NCI-H1105 (cell line): ENCODE results near the gene COL27A1.
"Not testable (repeated sequence)": the region's sequence is repeated elsewhere in the genome, so short reads cannot be mapped to it uniquely, and the experiment has no call there.

Experiments used
- DNase-seq: peaks from one replicate; lab custom pipeline; 2025; lab: John Stamatoyannopoulos, UW

The COL27A1 gene

GRCh38 chr9:114123031-114123977 is 32.0 kb upstream of the COL27A1 start:
- DNase-seq = no peak

- DNase-seq = no peak
Observed at GRCh38 chr9:114124138-114124537, 31.2 kb upstream of the COL27A1 start.

GRCh38 chr9:114124666-114125475 is 30.5 kb upstream of the COL27A1 start:
- no peak for DNase-seq

DNA sequence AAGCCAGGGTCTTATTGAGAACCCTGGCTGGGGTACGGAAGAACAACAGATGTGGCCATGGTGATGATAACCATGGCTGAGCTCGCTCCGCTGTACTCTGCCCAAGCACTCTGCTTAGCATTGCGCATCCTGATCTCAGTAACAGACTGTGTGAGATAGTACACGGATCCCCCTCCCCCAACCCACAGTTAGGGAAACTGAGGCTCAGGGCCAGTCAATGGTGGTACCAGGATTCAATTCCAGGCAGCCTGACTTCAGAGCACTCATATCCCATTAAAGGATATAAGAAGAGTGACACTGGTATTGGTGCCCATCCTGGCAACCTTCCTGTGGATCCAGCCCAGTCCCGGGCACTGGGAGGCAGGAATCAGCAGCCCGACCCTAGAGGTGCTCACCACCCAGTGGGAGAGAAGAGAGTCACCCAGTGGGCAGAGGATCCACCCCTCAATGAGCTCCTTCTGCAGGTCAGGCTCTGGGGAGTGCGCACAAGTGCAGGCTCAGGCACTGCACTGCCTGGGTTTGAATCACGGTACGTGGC is 29.8 kb upstream of the COL27A1 start:
- no peak for DNase-seq

DNA sequence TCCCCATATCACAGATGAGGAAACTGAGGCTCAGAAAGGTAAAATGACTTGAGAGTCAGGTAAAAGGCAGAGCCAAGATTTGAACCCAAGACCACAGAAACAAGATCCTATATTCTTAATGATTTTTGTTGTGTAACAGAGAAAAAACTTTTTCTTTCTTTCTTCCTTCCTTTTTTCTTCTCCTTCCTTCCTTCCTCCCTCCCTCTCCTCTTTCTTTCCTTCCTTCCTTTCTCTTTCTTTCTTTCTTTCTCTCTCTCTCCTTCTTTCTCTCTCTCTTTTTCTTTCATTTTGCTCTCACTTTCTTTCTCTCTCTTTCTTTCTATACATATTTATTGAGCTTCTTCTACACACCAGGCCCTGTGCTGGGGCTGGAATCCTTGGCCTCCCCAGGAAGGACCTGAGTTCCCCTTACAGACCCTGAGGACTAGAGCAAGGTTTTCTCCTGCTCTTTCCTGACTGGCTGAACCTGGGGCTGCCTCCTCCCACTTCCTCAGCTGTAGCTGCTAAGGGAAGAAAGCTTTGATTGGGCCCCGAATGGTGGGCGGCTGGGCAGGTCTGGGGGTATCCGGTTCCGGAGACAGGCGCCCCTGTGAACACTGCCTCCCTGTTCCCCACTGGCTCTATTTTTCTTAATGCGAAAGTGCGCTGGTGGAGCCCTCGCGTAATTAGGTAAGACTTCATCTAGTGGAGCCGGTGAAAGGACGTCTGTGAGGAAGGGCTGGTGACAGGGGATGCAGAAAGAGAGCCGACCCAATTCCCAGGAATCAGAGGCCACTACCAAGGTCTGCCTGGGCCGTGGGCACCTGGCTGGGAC is 28.9 kb upstream of the COL27A1 start:
- DNase-seq = no peak

GRCh38 chr9:114128759-114129158 is 26.6 kb upstream of the COL27A1 start:
- not testable (repeated sequence) for DNase-seq

DNA sequence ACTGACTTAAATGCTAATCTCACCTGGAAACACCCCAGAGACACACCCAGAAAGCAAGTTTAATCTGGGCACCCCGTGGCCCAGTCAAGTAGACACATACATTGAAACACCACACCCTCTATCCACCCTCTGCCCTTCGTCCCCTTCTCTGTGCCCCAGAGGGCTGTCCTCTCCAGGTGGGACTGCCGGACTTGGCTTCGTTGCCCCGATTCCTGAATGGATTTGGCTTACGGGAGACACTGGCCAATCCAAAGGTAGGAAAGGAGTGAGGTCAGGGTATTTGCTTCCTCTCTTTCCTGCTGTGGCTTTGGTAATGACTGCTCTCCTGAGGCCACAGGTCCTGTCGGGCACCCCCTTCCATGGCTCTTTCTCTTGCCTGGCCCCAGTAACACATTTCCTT is 25.2 kb upstream of the COL27A1 start:
- DNase-seq = no peak

DNA sequence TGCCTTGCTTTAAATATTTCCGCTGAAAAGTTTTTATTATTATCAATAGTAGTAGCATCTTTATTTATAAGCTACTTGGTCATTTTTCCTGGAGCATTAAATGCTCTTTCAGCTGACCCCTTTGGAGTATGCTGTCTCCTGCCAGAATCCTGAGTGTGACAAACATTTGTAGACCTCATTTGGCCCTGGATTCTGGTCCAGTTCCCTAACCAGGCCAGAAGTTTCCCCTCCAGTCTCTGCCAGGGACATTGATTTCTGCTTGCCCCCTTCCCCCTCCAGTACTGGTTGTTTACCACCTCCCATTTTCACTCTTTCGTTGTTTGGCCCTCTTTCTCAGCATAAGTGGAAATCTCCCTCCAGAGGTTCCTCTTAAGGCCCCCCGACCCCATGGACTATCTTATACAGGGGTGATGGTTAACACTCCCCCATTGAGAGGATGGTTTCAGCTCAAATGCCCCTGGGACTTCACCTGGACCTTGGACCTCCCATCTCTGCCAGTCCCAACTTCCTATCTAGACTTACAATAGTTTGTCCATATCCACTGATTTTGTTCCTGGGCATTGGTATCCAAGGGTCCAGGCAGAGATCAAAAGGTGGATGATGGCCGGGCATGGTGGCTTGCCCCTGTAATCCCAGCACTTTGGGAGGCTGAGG is 24.6 kb upstream of the COL27A1 start:
- no peak for DNase-seq

GRCh38 chr9:114131808-114132549 is 23.4 kb upstream of the COL27A1 start:
- DNase-seq = no peak

DNA sequence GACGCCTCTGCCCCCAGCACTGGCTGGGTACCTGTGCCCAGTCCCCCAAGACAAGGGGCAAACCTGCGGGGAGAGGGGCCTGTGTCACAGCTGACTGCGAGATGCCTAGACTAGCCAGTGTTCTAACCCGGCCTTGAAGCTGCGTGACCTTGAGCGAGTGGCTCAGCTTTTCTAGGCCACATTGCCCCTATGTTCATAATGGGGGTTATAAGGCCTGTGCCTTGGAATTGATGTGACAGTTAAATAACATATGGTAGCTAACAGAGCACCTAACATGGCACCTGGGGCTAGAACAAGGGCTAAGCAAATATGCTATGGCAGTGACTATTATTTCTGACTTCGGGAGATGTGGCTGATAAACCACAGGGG is 22.8 kb upstream of the COL27A1 start:
- DNase-seq = no peak

DNA sequence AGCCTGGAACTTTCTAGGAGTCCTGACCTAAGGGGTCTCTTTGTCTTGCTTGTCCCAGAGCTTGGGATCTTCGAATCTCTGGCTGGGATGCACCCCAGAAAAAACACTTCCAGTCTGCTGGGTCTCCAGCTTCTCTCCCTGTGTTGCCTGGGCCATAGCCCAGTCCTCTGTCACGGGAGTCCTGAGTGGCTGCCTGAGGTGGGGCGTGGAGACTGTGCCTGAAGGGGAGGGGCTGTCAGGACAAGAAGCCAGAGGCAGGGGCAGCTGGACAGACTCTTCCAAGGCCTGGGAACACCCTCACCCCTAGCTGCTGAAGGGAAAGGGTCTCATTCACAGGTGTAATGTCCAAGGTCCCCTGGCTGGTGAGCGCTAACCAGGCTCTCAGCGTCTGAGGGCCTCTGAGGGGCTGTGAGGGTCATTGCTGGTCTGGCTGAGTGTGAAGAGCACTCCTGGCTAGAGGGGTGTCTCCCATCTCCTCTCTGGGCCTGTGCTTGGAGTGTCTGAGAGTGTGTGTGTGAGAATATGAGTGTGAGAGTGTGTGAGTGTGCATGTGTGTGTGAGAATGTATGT is 20.4 kb upstream of the COL27A1 start:
- DNase-seq = no peak

DNA sequence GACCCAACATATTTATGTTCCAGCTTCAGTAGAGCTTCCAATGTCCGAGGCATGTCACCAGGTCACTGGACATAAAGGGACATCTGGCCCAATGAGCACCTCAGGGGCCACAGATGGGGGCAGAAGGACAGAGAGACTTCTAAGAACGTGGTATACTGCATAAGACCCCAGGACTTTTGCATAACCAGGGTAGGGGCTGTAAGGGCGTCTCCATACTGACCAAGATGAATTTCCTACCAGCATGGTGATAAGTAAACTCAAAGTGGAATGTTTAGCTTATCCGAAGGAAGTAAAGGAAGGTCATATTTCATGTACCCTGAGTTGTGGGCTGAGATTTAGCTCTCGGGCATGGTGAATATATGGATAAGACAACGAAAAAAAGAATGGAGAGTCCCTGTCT is 17.5 kb upstream of the COL27A1 start:
- no peak for DNase-seq

GRCh38 chr9:114138552-114138971 is 16.8 kb upstream of the COL27A1 start:
- no peak for DNase-seq

- DNase-seq = no peak
Observed at GRCh38 chr9:114139071-114139470, 16.3 kb upstream of the COL27A1 start.

GRCh38 chr9:114140401-114140800 is 14.9 kb upstream of the COL27A1 start:
- DNase-seq = no peak

GRCh38 chr9:114140850-114141249 is 14.5 kb upstream of the COL27A1 start:
- no peak for DNase-seq

GRCh38 chr9:114141553-114142402 is 13.6 kb upstream of the COL27A1 start:
- DNase-seq = no peak

DNA sequence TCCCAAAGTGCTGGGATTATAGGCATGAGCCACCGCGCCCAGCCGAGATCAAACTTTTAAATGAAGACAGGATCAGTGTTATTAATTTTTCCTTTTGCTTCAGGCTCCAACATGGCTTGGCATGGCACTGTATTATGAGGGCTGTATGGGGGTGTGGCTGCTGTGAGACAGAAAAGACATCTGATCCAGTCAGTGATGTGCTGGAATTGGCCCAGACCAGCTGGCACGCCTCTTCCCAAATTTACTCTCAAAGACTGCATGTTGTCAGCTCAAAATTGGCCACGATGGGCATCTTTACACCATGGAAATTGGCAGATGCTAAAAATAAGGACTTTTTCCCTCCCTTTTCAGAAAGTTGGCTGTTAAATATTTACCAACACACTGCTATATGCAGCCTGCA is 12.1 kb upstream of the COL27A1 start:
- no peak for DNase-seq

DNA sequence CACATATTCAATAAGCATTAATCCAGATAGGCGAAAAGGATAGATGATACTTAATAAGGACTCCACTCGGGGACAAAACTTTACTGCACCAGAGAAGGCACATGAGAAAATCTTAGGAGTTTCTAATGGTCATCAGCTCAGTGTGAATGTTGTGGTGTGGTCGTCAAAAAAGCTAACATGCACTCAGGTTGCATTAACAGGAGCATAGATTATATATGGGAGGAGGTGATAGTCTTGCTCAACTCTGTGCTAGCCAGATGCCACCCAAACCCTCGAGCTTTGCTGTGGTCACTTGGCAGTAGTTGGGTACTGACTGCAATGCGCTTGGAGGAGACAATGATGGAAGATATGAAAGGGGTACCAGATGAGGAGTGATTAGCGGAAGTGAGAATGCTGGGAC is 8.6 kb upstream of the COL27A1 start:
- no peak for DNase-seq
